DND-41 (cell line): Measurements from ENCODE around the gene ADRB2.

Experiments used
- ATAC-seq: fragments of 200-7000 bp; cut with Tn5 transposase; 3 replicates; pipeline ENCODE4 v1.9.1; 2021; ENCODE audit warnings: low read depth; ENCODE audit not compliant: insufficient read depth
- DNase-seq: peaks from one replicate; pipeline ENCODE4 v3.0.0-alpha.2; 2020
- H2AFZ ChIP-seq: 2 replicates; pipeline ENCODE4 v1.6.0; 2012; ENCODE audit warnings: low read depth, low read length
- H3K27ac ChIP-seq: 2 replicates; pipeline ENCODE4 v1.5.1; 2012; ENCODE audit warnings: low read length, inconsistent platforms
- H3K27me3 ChIP-seq: fragments of 200-600 bp; sonication (generic); 2 replicates; pipeline ENCODE4 v1.6.0; 2012; ENCODE audit warnings: low read length, mild to moderate bottlenecking, inconsistent platforms; ENCODE audit not compliant: insufficient read depth, poor library complexity
- H3K36me3 ChIP-seq: 2 replicates; pipeline ENCODE4 v1.5.1; 2012; ENCODE audit warnings: low read length, inconsistent platforms; ENCODE audit not compliant: insufficient read depth
- H3K4me1 ChIP-seq: 2 replicates; pipeline ENCODE4 v1.5.1; 2012; ENCODE audit warnings: mild to moderate bottlenecking, low read length; ENCODE audit not compliant: insufficient read depth
- H3K4me2 ChIP-seq: 2 replicates; pipeline ENCODE4 v1.6.0; 2012; ENCODE audit warnings: mild to moderate bottlenecking, moderate library complexity, low read length, inconsistent platforms; ENCODE audit not compliant: insufficient read depth
- H3K4me3 ChIP-seq, 2 experiments: fragments of 200-600 bp in 1 of 2; shearing (Covaris generic) in 1 of 2; 2 replicates each; pipeline ENCODE4 v1.5.1; 2012 to 2016; ENCODE audit warnings: inconsistent platforms in 2 of 2, low read length in 2 of 2, mild to moderate bottlenecking in 2 of 2, low read depth in 1 of 2, moderate library complexity in 1 of 2
- H3K79me2 ChIP-seq: 2 replicates; pipeline ENCODE4 v1.6.0; 2012; ENCODE audit warnings: low read length, inconsistent platforms; ENCODE audit not compliant: insufficient read depth
- H3K9ac ChIP-seq: 2 replicates; pipeline ENCODE4 v1.6.0; 2012; ENCODE audit warnings: low read depth, mild to moderate bottlenecking, inconsistent platforms, low read length, moderate library complexity
- H3K9me3 ChIP-seq: 2 replicates; pipeline ENCODE4 v1.5.1; 2012; ENCODE audit warnings: low read length, moderate library complexity, mild to moderate bottlenecking, inconsistent platforms; ENCODE audit not compliant: insufficient read depth, severe bottlenecking
- H4K20me1 ChIP-seq: 2 replicates; pipeline ENCODE4 v1.6.0; 2012; ENCODE audit warnings: low read length; ENCODE audit not compliant: insufficient read depth
- CTCF ChIP-seq: IDR thresholded peaks from 2 replicates; pipeline ENCODE4 v1.5.1; 2012; ENCODE audit warnings: borderline replicate concordance, low read length, moderate library complexity, mild to moderate bottlenecking; ENCODE audit not compliant: poor library complexity, severe bottlenecking; ENCODE audit errors: extremely low read depth
- EZH2 ChIP-seq: IDR thresholded peaks from 3 replicates; pipeline ENCODE4 v1.6.1; 2012; ENCODE audit warnings: borderline replicate concordance, low read depth, mild to moderate bottlenecking, moderate library complexity, low read length, inconsistent platforms; ENCODE audit not compliant: severe bottlenecking

Gene ADRB2

DNA sequence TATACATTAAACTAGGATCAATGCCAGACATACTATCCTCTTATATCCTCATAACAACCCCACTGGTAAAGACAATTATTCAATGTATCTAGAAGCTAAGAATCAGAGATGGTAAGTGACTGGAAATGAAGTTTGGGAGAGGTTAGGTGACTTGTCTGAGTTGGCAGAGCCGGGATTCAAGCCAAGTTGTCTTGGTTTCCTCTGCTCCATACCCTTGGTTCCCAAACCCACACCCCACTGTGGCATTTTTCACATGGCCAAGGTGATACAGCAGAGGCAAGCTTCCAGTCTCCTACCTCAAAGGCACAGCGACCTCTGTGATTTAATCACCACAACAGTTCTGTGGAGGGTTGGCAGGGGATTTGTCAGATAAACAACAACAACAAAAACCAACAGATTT is 34.7 kb upstream of the ADRB2 start:
- no peak overlapping the region for H3K4me2 ChIP-seq
- H3K27ac ChIP-seq, result no peak overlapping the region
- DNase-seq, result no peak
- no peaks in the 10 kb centered on the region for H3K4me1 ChIP-seq
- H3K4me3 ChIP-seq, result no peak overlapping the region
- no peaks in the 10 kb centered on the region for H3K79me2 ChIP-seq
- no peak for ATAC-seq
- peaks cover 3% of the 10 kb centered on the region for H3K27me3 ChIP-seq
- H4K20me1 ChIP-seq, result no peaks in the 10 kb centered on the region
- H3K36me3 ChIP-seq, result no peaks in the 10 kb centered on the region
- TF ChIP-seq EZH2 (no peak), CTCF (no peak)
- no peak overlapping the region for H2AFZ ChIP-seq
- H3K9me3 ChIP-seq, result no peaks in the 10 kb centered on the region
- H3K9ac ChIP-seq, result no peak overlapping the region

- H3K4me3 ChIP-seq, result no peak overlapping the region
- H4K20me1 ChIP-seq, result no peaks in the 10 kb centered on the region
- no peak overlapping the region for H3K4me2 ChIP-seq
- no peaks in the 10 kb centered on the region for H3K79me2 ChIP-seq
- DNase-seq, result no peak
- no peak for TF ChIP-seq EZH2
- no peak for TF ChIP-seq CTCF
- ATAC-seq, result no peak
- peaks cover 3% of the 10 kb centered on the region for H3K27me3 ChIP-seq
- no peaks in the 10 kb centered on the region for H3K36me3 ChIP-seq
- H3K9me3 ChIP-seq, result no peaks in the 10 kb centered on the region
- no peak overlapping the region for H3K27ac ChIP-seq
- no peak overlapping the region for H2AFZ ChIP-seq
- no peak overlapping the region for H3K9ac ChIP-seq
- no peaks in the 10 kb centered on the region for H3K4me1 ChIP-seq
These were observed 33.7 kb upstream of the ADRB2 start for GRCh38 chr5:148792744-148793143.

GRCh38 chr5:148793261-148793660 is 33.1 kb upstream of the ADRB2 start:
- no peak overlapping the region for H3K9ac ChIP-seq
- DNase-seq (no peak), ATAC-seq (no peak)
- no peaks in the 10 kb centered on the region for H3K36me3 ChIP-seq
- H3K9me3 ChIP-seq, result no peaks in the 10 kb centered on the region
- H2AFZ ChIP-seq, result no peak overlapping the region
- peaks cover 3% of the 10 kb centered on the region for H3K27me3 ChIP-seq
- H4K20me1 ChIP-seq, result no peaks in the 10 kb centered on the region
- no peak overlapping the region for H3K27ac ChIP-seq
- no peaks in the 10 kb centered on the region for H3K4me1 ChIP-seq
- no peaks in the 10 kb centered on the region for H3K79me2 ChIP-seq
- no peak overlapping the region for H3K4me3 ChIP-seq
- TF ChIP-seq EZH2 (no peak), CTCF (no peak)
- no peak overlapping the region for H3K4me2 ChIP-seq

- H3K9me3 ChIP-seq, result no peaks in the 10 kb centered on the region
- no peak overlapping the region for H2AFZ ChIP-seq
- TF ChIP-seq EZH2, result no peak
- no peak for TF ChIP-seq CTCF
- no peak overlapping the region for H3K9ac ChIP-seq
- peaks cover 3% of the 10 kb centered on the region for H3K27me3 ChIP-seq
- no peak overlapping the region for H3K4me2 ChIP-seq
- no peaks in the 10 kb centered on the region for H4K20me1 ChIP-seq
- H3K4me1 ChIP-seq, result no peaks in the 10 kb centered on the region
- no peak for ATAC-seq
- H3K4me3 ChIP-seq, result no peak overlapping the region
- H3K27ac ChIP-seq, result no peak overlapping the region
- no peaks in the 10 kb centered on the region for H3K79me2 ChIP-seq
- H3K36me3 ChIP-seq, result no peaks in the 10 kb centered on the region
- DNase-seq, result no peak
These were observed 32.1 kb upstream of the ADRB2 start for GRCh38 chr5:148794275-148794674.
